ENCODE results near the gene AAGAB.

AAGAB gene, protein sequence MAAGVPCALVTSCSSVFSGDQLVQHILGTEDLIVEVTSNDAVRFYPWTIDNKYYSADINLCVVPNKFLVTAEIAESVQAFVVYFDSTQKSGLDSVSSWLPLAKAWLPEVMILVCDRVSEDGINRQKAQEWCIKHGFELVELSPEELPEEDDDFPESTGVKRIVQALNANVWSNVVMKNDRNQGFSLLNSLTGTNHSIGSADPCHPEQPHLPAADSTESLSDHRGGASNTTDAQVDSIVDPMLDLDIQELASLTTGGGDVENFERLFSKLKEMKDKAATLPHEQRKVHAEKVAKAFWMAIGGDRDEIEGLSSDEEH

DNA sequence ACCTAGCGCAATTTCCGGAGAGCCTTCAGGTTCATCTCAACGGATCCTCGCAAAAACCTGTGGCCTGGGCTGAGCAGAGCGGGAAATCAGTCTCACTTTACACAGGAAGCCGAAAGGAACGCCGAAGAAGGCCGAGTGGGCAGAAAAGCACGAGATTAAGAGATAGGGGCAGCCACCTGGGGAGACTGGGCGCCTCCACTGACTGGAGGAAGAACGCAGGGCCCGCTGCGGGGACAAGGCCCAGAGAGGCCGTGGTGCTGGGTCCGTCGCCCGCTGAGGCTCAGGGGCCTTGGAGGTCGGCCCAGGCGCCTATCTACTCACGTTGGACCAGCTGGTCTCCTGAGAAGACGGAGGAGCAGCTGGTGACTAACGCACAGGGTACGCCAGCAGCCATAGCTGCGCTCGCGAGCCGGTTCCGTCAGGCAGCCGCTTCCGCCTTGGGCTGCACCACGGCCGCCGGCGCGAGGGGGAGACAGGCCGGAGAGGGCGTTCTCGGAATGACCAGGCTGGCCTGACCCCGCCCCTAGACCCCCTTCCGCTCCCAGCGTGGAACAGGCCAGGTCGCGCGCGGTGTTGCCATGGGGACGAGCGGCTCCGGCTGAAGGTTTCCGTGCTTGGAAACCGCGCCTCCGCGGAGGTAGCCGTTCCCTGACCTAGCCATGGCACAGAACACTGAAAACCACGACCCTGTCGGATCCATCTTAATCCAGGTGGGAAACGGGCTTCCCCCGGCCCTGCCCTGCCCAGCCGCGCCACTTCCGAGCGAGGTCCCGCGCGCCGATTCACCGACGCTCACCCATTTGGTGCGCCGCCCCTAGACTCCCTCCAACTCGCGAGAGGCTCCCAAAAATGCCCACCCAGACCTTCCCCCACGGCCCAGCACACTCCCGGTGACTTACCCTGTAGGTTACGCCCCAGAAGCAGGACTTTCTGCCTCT, at the start of gene AAGAB, which contains the start of gene IQCH:
TSS of gene AAGAB (minus strand) at position 424 of the 938 bp plus-strand sequence. CDS start at position 394, 30 bp downstream.
TSS of gene IQCH (plus strand) at position 549 of the 938 bp plus-strand sequence. CDS start at position 660, 111 bp downstream.
- POLR2A ChIA-PET, result interaction anchor here (0.8 to 1.8 kb wide), 9 partner anchors 10 to 191 kb away, joined by 3 read pairs; no protein-coding TSS in a partner anchor
- DNase-seq (ENCODE audit: extremely low spot score), result peak; percentile 97
- TF ChIP-seq NFRKB (IDR thresholded peaks at IDR 0.05) (no peak), L3MBTL2 (conservative IDR thresholded peaks at IDR 0.05) (peak; percentile 87), LEF1 (IDR thresholded peaks at IDR 0.05; ENCODE audit: borderline replicate concordance) (no peak), HDGF (IDR thresholded peaks at IDR 0.05; ENCODE audit: borderline replicate concordance) (no peak), BHLHE40 (IDR thresholded peaks at IDR 0.05; ENCODE audit: borderline replicate concordance) (peak; percentile 80), SP1 (IDR thresholded peaks at IDR 0.05) (peak; percentile 98), FOXA1 (IDR thresholded peaks at IDR 0.05) (no peak), TARDBP (IDR thresholded peaks at IDR 0.05) (no peak), SUZ12 (IDR thresholded peaks at IDR 0.05) (no peak), ARNT (IDR thresholded peaks at IDR 0.05) (peak; percentile 31; the same call in 1 of the 2 replicates), ELF4 (IDR thresholded peaks at IDR 0.05) (peak; percentile 94), FOXM1 (IDR thresholded peaks at IDR 0.05; ENCODE audit: borderline replicate concordance) (peak; percentile 85; the same call in 1 of the 2 replicates), ZNF384 (IDR thresholded peaks at IDR 0.05) (no peak), CTBP1 (IDR thresholded peaks at IDR 0.05; ENCODE audit: borderline replicate concordance) (no peak; the same call in 1 of the 2 replicates), FOXK2 (IDR thresholded peaks at IDR 0.05) (no peak)
- TF ChIP-seq, protein P1, sequence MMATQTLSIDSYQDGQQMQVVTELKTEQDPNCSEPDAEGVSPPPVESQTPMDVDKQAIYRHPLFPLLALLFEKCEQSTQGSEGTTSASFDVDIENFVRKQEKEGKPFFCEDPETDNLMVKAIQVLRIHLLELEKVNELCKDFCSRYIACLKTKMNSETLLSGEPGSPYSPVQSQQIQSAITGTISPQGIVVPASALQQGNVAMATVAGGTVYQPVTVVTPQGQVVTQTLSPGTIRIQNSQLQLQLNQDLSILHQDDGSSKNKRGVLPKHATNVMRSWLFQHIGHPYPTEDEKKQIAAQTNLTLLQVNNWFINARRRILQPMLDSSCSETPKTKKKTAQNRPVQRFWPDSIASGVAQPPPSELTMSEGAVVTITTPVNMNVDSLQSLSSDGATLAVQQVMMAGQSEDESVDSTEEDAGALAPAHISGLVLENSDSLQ (IDR thresholded peaks at IDR 0.05), result no peak
- CTCF ChIA-PET, result interaction anchor here (0.6 to 0.7 kb wide), 2 partner anchors 14 to 128 kb away, joined by 3 to 4 read pairs; no protein-coding TSS in a partner anchor

- CTCF ChIA-PET, result interaction anchor here (0.6 to 1.1 kb wide), 5 partner anchors 12 to 357 kb away, joined by 3 to 6 read pairs (median 4); no protein-coding TSS in a partner anchor
- peak; percentile 16 for DNase-seq (ENCODE audit: extremely low spot score)
- no peak for TF ChIP-seq TARDBP (IDR thresholded peaks at IDR 0.05)
- no peak for TF ChIP-seq ARNT (IDR thresholded peaks at IDR 0.05)
- no peak for TF ChIP-seq FOXM1 (IDR thresholded peaks at IDR 0.05; ENCODE audit: borderline replicate concordance)
- no peak for TF ChIP-seq ELF4 (IDR thresholded peaks at IDR 0.05)
- no peak for TF ChIP-seq HDGF (IDR thresholded peaks at IDR 0.05; ENCODE audit: borderline replicate concordance)
- TF ChIP-seq BHLHE40 (IDR thresholded peaks at IDR 0.05; ENCODE audit: borderline replicate concordance), result no peak
- no peak for TF ChIP-seq SP1 (IDR thresholded peaks at IDR 0.05)
- no peak for TF ChIP-seq CTBP1 (IDR thresholded peaks at IDR 0.05; ENCODE audit: borderline replicate concordance)
- no peak for TF ChIP-seq LEF1 (IDR thresholded peaks at IDR 0.05; ENCODE audit: borderline replicate concordance)
- TF ChIP-seq, protein P1 (IDR thresholded peaks at IDR 0.05), result no peak
- no peak for TF ChIP-seq FOXK2 (IDR thresholded peaks at IDR 0.05)
- TF ChIP-seq ZNF384 (IDR thresholded peaks at IDR 0.05), result no peak
- TF ChIP-seq FOXA1 (IDR thresholded peaks at IDR 0.05), result no peak
- no peak for TF ChIP-seq NFRKB (IDR thresholded peaks at IDR 0.05)
- no peak for TF ChIP-seq SUZ12 (IDR thresholded peaks at IDR 0.05)
- no peak for TF ChIP-seq L3MBTL2 (conservative IDR thresholded peaks at IDR 0.05)
- POLR2A ChIA-PET, result no interaction called here
Observed at GRCh38 chr15:67303490-67304363, 49.3 kb upstream of the AAGAB start.

- CTCF ChIA-PET, result interaction anchor here (0.7 to 2.7 kb wide), 2 partner anchors 354 to 1391 kb away, joined by 5 to 9 read pairs; no protein-coding TSS in a partner anchor
Observed at GRCh38 chr15:67300266-67301025, 46.0 kb upstream of the AAGAB start.

More at GRCh38 chr15:67300266-67301025, 46.0 kb upstream of the AAGAB start:
- TF ChIP-seq SP1 (IDR thresholded peaks at IDR 0.05), result no peak
- TF ChIP-seq LEF1 (IDR thresholded peaks at IDR 0.05; ENCODE audit: borderline replicate concordance), result no peak
- no peak for TF ChIP-seq FOXM1 (IDR thresholded peaks at IDR 0.05; ENCODE audit: borderline replicate concordance)
- no peak for TF ChIP-seq HDGF (IDR thresholded peaks at IDR 0.05; ENCODE audit: borderline replicate concordance)
- TF ChIP-seq ELF4 (IDR thresholded peaks at IDR 0.05), result no peak
- TF ChIP-seq CTBP1 (IDR thresholded peaks at IDR 0.05; ENCODE audit: borderline replicate concordance), result no peak
- TF ChIP-seq FOXA1 (IDR thresholded peaks at IDR 0.05), result no peak
- no peak for TF ChIP-seq ZNF384 (IDR thresholded peaks at IDR 0.05)
- TF ChIP-seq, protein P1 (IDR thresholded peaks at IDR 0.05), result no peak
- no peak for TF ChIP-seq L3MBTL2 (conservative IDR thresholded peaks at IDR 0.05)
- no peak for TF ChIP-seq NFRKB (IDR thresholded peaks at IDR 0.05)
- no peak for TF ChIP-seq BHLHE40 (IDR thresholded peaks at IDR 0.05; ENCODE audit: borderline replicate concordance)
- no peak for TF ChIP-seq FOXK2 (IDR thresholded peaks at IDR 0.05)
- no peak for TF ChIP-seq ARNT (IDR thresholded peaks at IDR 0.05)
- no peak for TF ChIP-seq TARDBP (IDR thresholded peaks at IDR 0.05)
- no peak for TF ChIP-seq SUZ12 (IDR thresholded peaks at IDR 0.05)
- POLR2A ChIA-PET, result interaction anchor here (1.5 kb wide), 1 partner anchor 354 kb away, joined by 3 read pairs; no protein-coding TSS in a partner anchor
- DNase-seq (ENCODE audit: extremely low spot score), result no peak
